Activated CD4-positive, alpha-beta T cell treated with anti-CD3 and anti-CD28 coated beads, Interleukin-2, amount 10 ng/mL, durations not matched to agents 24 days and 14 days (primary cell): ENCODE measurements around the gene PPM1E. TPM values are rescaled to one million over a fixed set of nuclear protein-coding genes. Genes with fewer than 3 reads are reported as not detected.
"Not testable (repeated sequence)": the region's sequence is repeated elsewhere in the genome, so short reads cannot be mapped to it uniquely, and the experiment has no call there.

ENCODE experiments used
- DNase-seq: peaks from one replicate; pipeline ENCODE4 v3.0.0; 2022
- H3K27ac Mint-ChIP-seq: one replicate; pipeline ENCODE4 v1.8.0; 2022; ENCODE audit warnings: mild to moderate bottlenecking, mixed read lengths
- H3K27me3 Mint-ChIP-seq: one replicate; pipeline ENCODE4 v1.8.0; 2022; ENCODE audit warnings: mixed read lengths
- H3K36me3 Mint-ChIP-seq: one replicate; pipeline ENCODE4 v1.8.0; 2022; ENCODE audit warnings: low read depth, mild to moderate bottlenecking, mixed read lengths
- H3K4me1 Mint-ChIP-seq: one replicate; pipeline ENCODE4 v1.8.0; 2021; ENCODE audit warnings: mixed read lengths
- H3K4me3 Mint-ChIP-seq: one replicate; pipeline ENCODE4 v1.8.0; 2022; ENCODE audit warnings: mild to moderate bottlenecking, moderate library complexity, mixed read lengths
- H3K9me3 Mint-ChIP-seq: one replicate; pipeline ENCODE4 v1.8.0; 2021; ENCODE audit warnings: mixed read lengths
- intact Hi-C: fragments of 100-400 bp; cut with micrococcal nuclease; formaldehyde crosslinking; loops from one replicate; pipeline ENCODE4 v1.15.1; 2023
- total RNA-seq: library from RNA; stranded (reverse); gene quantifications from 2 replicates; pipeline ENCODE4 v1.2.3, GENCODE V29; 2022

PPM1E gene
- total RNA-seq, 1 donor from 2014 or later, result 0.05 TPM

- Mint-ChIP-seq H3K9me3 (peaks cover 5% of the 10 kb centered on the region), H3K27me3 (peaks cover 76% of the 10 kb centered on the region), H3K36me3 (peaks cover 5% of the 10 kb centered on the region), H3K27ac (no peak overlapping the region), H3K4me3 (peak overlapping the region; percentile 85), H3K4me1 (peaks cover 9% of the 10 kb centered on the region)
- peak; percentile 61 for DNase-seq
- intact Hi-C loops, result loop anchor here (5.0 kb wide), 1 partner anchor 246 kb away; no protein-coding TSS in a partner anchor
These were observed 850 bp downstream of the PPM1E start for GRCh38 chr17:58756246-58757161.

GRCh38 chr17:58757162-58757613, 1.5 kb downstream of the PPM1E start:
- H3K4me3 Mint-ChIP-seq, result peak overlapping the region; percentile 85

GRCh38 chr17:58758890-58759289, 3.2 kb downstream of the PPM1E start:
- peaks cover 5% of the 10 kb centered on the region for H3K9me3 Mint-ChIP-seq
- intact Hi-C loops, result loop anchor here (5.0 kb wide), 1 partner anchor 243 kb away; no protein-coding TSS in a partner anchor
- DNase-seq, result no peak
- H3K27me3 Mint-ChIP-seq, result peaks cover 66% of the 10 kb centered on the region
- H3K36me3 Mint-ChIP-seq, result peaks cover 5% of the 10 kb centered on the region
- H3K4me3 Mint-ChIP-seq, result no peak overlapping the region
- no peak overlapping the region for H3K27ac Mint-ChIP-seq
- H3K4me1 Mint-ChIP-seq, result peaks cover 9% of the 10 kb centered on the region

More at GRCh38 chr17:58757162-58757613, 1.5 kb downstream of the PPM1E start:
- intact Hi-C loops, result loop anchor here (5.0 kb wide), 1 partner anchor 245 kb away; no protein-coding TSS in a partner anchor
- Mint-ChIP-seq H3K27me3 (peaks cover 77% of the 10 kb centered on the region), H3K4me1 (peaks cover 9% of the 10 kb centered on the region), H3K36me3 (peaks cover 5% of the 10 kb centered on the region), H3K9me3 (peaks cover 5% of the 10 kb centered on the region), H3K27ac (no peak overlapping the region)
- DNase-seq, result no peak

- peaks cover 9% of the 10 kb centered on the region for H3K4me1 Mint-ChIP-seq
- no peak for DNase-seq
- intact Hi-C loops, result loop anchor here (5.0 kb wide), 1 partner anchor 243 kb away; no protein-coding TSS in a partner anchor
- peaks cover 66% of the 10 kb centered on the region for H3K27me3 Mint-ChIP-seq
- H3K27ac Mint-ChIP-seq, result no peak overlapping the region
- no peak overlapping the region for H3K4me3 Mint-ChIP-seq
- peaks cover 5% of the 10 kb centered on the region for H3K36me3 Mint-ChIP-seq
- H3K9me3 Mint-ChIP-seq, result peaks cover 5% of the 10 kb centered on the region
These were observed 3.9 kb downstream of the PPM1E start for GRCh38 chr17:58759522-58759921.

- intact Hi-C loops, result no loop called here
- Mint-ChIP-seq H3K4me3 (no peak overlapping the region), H3K27me3 (peaks cover 62% of the 10 kb centered on the region), H3K4me1 (peaks cover 7% of the 10 kb centered on the region), H3K27ac (no peak overlapping the region), H3K36me3 (peaks cover 4% of the 10 kb centered on the region), H3K9me3 (peaks cover 1% of the 10 kb centered on the region)
- no peak for DNase-seq
These were observed 4.6 kb downstream of the PPM1E start for GRCh38 chr17:58760248-58760647.

- intact Hi-C loops, result no loop called here
- Mint-ChIP-seq H3K4me1 (no peaks in the 10 kb centered on the region), H3K27ac (no peak overlapping the region), H3K36me3 (no peaks in the 10 kb centered on the region), H3K27me3 (peaks cover 41% of the 10 kb centered on the region), H3K4me3 (no peak overlapping the region), H3K9me3 (no peaks in the 10 kb centered on the region)
- no peak for DNase-seq
These were observed 7.6 kb downstream of the PPM1E start for GRCh38 chr17:58763263-58763662.

GRCh38 chr17:58764373-58764772, 8.7 kb downstream of the PPM1E start:
- Mint-ChIP-seq H3K27me3 (peaks cover 32% of the 10 kb centered on the region), H3K4me1 (no peaks in the 10 kb centered on the region), H3K9me3 (no peaks in the 10 kb centered on the region), H3K4me3 (no peak overlapping the region), H3K27ac (no peak overlapping the region), H3K36me3 (no peaks in the 10 kb centered on the region)
- intact Hi-C loops, result no loop called here
- no peak for DNase-seq

- H3K27me3 Mint-ChIP-seq, result peaks cover 13% of the 10 kb centered on the region
- H3K36me3 Mint-ChIP-seq, H3K9me3 Mint-ChIP-seq, H3K27ac Mint-ChIP-seq, DNase-seq, H3K4me1 Mint-ChIP-seq, H3K4me3 Mint-ChIP-seq, intact Hi-C loops: not testable (repeated sequence)
These were observed 22.8 kb downstream of the PPM1E start for GRCh38 chr17:58778482-58778881.

- H3K27me3 Mint-ChIP-seq, result peaks cover 13% of the 10 kb centered on the region
- H3K27ac Mint-ChIP-seq, result no peak overlapping the region
- H3K9me3 Mint-ChIP-seq, result no peaks in the 10 kb centered on the region
- intact Hi-C loops, result no loop called here
- no peaks in the 10 kb centered on the region for H3K36me3 Mint-ChIP-seq
- no peak for DNase-seq
- H3K4me1 Mint-ChIP-seq, result no peaks in the 10 kb centered on the region
- H3K4me3 Mint-ChIP-seq, result no peak overlapping the region
These were observed 23.8 kb downstream of the PPM1E start for GRCh38 chr17:58779446-58779845.

- no peak overlapping the region for H3K4me3 Mint-ChIP-seq
- no peak for DNase-seq
- no peak overlapping the region for H3K27ac Mint-ChIP-seq
- H3K27me3 Mint-ChIP-seq, result peaks cover 11% of the 10 kb centered on the region
- H3K4me1 Mint-ChIP-seq, result no peaks in the 10 kb centered on the region
- H3K9me3 Mint-ChIP-seq, result no peaks in the 10 kb centered on the region
- intact Hi-C loops, result no loop called here
- no peaks in the 10 kb centered on the region for H3K36me3 Mint-ChIP-seq
These were observed 27.7 kb downstream of the PPM1E start for GRCh38 chr17:58783380-58783779.

GRCh38 chr17:58785097-58785496, 29.4 kb downstream of the PPM1E start:
- Mint-ChIP-seq H3K36me3 (no peaks in the 10 kb centered on the region), H3K27ac (no peak overlapping the region), H3K4me3 (no peak overlapping the region), H3K9me3 (no peaks in the 10 kb centered on the region), H3K4me1 (no peaks in the 10 kb centered on the region), H3K27me3 (peaks cover 6% of the 10 kb centered on the region)
- intact Hi-C loops, result no loop called here
- no peak for DNase-seq

- DNase-seq, result no peak
- no peaks in the 10 kb centered on the region for H3K4me1 Mint-ChIP-seq
- H3K36me3 Mint-ChIP-seq, result no peaks in the 10 kb centered on the region
- no peak overlapping the region for H3K4me3 Mint-ChIP-seq
- no peak overlapping the region for H3K27ac Mint-ChIP-seq
- no peaks in the 10 kb centered on the region for H3K9me3 Mint-ChIP-seq
- peaks cover 5% of the 10 kb centered on the region for H3K27me3 Mint-ChIP-seq
- intact Hi-C loops, result no loop called here
These were observed 31.1 kb downstream of the PPM1E start for GRCh38 chr17:58786586-58787295.

GRCh38 chr17:58788199-58788598, 32.5 kb downstream of the PPM1E start:
- no peak overlapping the region for H3K4me3 Mint-ChIP-seq
- no peak for DNase-seq
- H3K27me3 Mint-ChIP-seq, result peaks cover 8% of the 10 kb centered on the region

GRCh38 chr17:58789160-58789559, 33.5 kb downstream of the PPM1E start:
- DNase-seq, result no peak
- H3K9me3 Mint-ChIP-seq, result no peaks in the 10 kb centered on the region
- intact Hi-C loops, result no loop called here
- H3K36me3 Mint-ChIP-seq, result no peaks in the 10 kb centered on the region
- no peaks in the 10 kb centered on the region for H3K4me1 Mint-ChIP-seq
- no peak overlapping the region for H3K27ac Mint-ChIP-seq
- no peak overlapping the region for H3K4me3 Mint-ChIP-seq
- H3K27me3 Mint-ChIP-seq, result peaks cover 8% of the 10 kb centered on the region

More at GRCh38 chr17:58788199-58788598, 32.5 kb downstream of the PPM1E start:
- H3K36me3 Mint-ChIP-seq, result no peaks in the 10 kb centered on the region
- intact Hi-C loops, result no loop called here
- no peaks in the 10 kb centered on the region for H3K4me1 Mint-ChIP-seq
- no peaks in the 10 kb centered on the region for H3K9me3 Mint-ChIP-seq
- H3K27ac Mint-ChIP-seq, result no peak overlapping the region
